Breast epithelium (tissue), 4 donors: ENCODE measurements around the gene ALK. TPM values are rescaled to one million over a fixed set of nuclear protein-coding genes. Genes with fewer than 3 reads are reported as not detected.

Experiments used
- DNase-seq, 2 donors: peaks; one replicate each; pipeline ENCODE4 v3.0.0-alpha.2; 2019; ENCODE audit warnings: low spot score in 2 of 2
- H3K27ac ChIP-seq, 2 donors: fragments of 200-600 bp; sonication (generic) in 1 of 2; one replicate each; pipeline ENCODE4 v1.5.1; 2016 to 2019; ENCODE audit warnings: mild to moderate bottlenecking in 1 of 2
- H3K27me3 ChIP-seq, 2 donors: fragments of 200-600 bp; sonication (generic) in 1 of 2; one replicate each; pipeline versions ENCODE4 v1.5.1 to v1.6.0; 2017 to 2019; ENCODE audit warnings: control low read depth in 1 of 2, mild to moderate bottlenecking in 1 of 2
- H3K36me3 ChIP-seq: fragments of 200-600 bp; one replicate; pipeline ENCODE4 v1.5.1; 2019
- H3K4me1 ChIP-seq, 2 donors: fragments of 200-600 bp; sonication (generic); one replicate each; pipeline ENCODE4 v1.5.1; 2016 to 2019; ENCODE audit warnings: control low read depth in 1 of 2
- H3K4me3 ChIP-seq, 3 donors: fragments of 200-600 bp; sonication (generic); 1 replicate in 2 of 3; 2 replicates in 1 of 3; pipeline ENCODE4 v1.5.1; 2016 to 2019; ENCODE audit warnings: mild to moderate bottlenecking in 3 of 3, moderate library complexity in 2 of 3
- H3K9me3 ChIP-seq, 2 donors: fragments of 200-600 bp; sonication (generic) in 1 of 2; one replicate each; pipeline ENCODE4 v1.5.1; 2016 to 2019; ENCODE audit warnings: control low read depth in 1 of 2
- POLR2A ChIP-seq: fragments of 450-650 bp; IDR thresholded peaks from one replicate; pipeline ENCODE4 v1.6.1; 2016; ENCODE audit warnings: antibody characterized with exemption, mild to moderate bottlenecking, moderate library complexity
- POLR2AphosphoS5 ChIP-seq, 3 donors: sonication (generic); formaldehyde crosslinking; IDR thresholded peaks; one replicate each; pipeline ENCODE4 v1.6.1; 2017; ENCODE audit warnings: antibody characterized with exemption in 3 of 3
- intact Hi-C: fragments of 100-400 bp; cut with DNase I; formaldehyde crosslinking; loops from one replicate; pipeline ENCODE4 v1.15.1; 2023; ENCODE audit warnings: low total_unique reads
- total RNA-seq, 3 donors: library from RNA; depleted of rRNA; stranded (reverse); fragments of >200 nt; gene quantifications; one replicate each; pipeline ENCODE4 v1.1.0, GENCODE V29; 2016
- TF ChIP-seq, protein P1 (sequence below), 3 donors: fragments of 450-650 bp; IDR thresholded peaks; one replicate each; pipeline ENCODE4 v1.5.1; 2016 to 2017; ENCODE audit warnings: antibody characterized with exemption in 3 of 3, mild to moderate bottlenecking in 3 of 3, moderate library complexity in 3 of 3

The ALK gene
- total RNA-seq, 3 donors from 2014 or later, result 0.33 to 5.6 (median 0.64) TPM

DNA sequence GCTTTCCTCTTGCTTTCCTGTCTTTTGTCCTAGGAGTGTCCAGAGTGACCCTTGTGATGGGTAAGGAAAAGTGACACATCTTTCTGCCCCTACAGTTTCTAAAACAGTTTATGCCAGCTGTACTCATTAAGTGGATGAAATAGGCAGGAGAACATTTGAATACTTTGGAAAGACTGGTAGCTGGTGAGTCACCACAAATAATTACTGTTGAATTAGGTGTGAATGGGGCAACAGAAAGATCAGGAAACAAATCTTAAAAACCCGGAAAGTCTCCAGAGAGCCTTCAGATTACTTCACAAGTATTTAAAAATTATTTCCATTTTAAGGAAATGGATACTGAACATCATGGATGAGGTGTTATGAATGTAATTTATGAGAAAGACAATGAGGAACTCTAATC is 527.7 kb downstream of the ALK start:
- no peak for DNase-seq
- TF ChIP-seq POLR2AphosphoS5 (IDR thresholded peaks at IDR 0.05) (no peak), POLR2A (no peak)
- TF ChIP-seq, protein P1, sequence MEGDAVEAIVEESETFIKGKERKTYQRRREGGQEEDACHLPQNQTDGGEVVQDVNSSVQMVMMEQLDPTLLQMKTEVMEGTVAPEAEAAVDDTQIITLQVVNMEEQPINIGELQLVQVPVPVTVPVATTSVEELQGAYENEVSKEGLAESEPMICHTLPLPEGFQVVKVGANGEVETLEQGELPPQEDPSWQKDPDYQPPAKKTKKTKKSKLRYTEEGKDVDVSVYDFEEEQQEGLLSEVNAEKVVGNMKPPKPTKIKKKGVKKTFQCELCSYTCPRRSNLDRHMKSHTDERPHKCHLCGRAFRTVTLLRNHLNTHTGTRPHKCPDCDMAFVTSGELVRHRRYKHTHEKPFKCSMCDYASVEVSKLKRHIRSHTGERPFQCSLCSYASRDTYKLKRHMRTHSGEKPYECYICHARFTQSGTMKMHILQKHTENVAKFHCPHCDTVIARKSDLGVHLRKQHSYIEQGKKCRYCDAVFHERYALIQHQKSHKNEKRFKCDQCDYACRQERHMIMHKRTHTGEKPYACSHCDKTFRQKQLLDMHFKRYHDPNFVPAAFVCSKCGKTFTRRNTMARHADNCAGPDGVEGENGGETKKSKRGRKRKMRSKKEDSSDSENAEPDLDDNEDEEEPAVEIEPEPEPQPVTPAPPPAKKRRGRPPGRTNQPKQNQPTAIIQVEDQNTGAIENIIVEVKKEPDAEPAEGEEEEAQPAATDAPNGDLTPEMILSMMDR (IDR thresholded peaks at IDR 0.05), result no peak
- no peaks in the 10 kb centered on the region for H3K36me3 ChIP-seq
- intact Hi-C loops, result no loop called here
- no peaks in the 10 kb centered on the region for H3K27me3 ChIP-seq
- no peak overlapping the region for H3K4me3 ChIP-seq
- H3K4me1 ChIP-seq, result no peaks in the 10 kb centered on the region
- no peaks in the 10 kb centered on the region for H3K9me3 ChIP-seq
- no peak overlapping the region for H3K27ac ChIP-seq

DNA sequence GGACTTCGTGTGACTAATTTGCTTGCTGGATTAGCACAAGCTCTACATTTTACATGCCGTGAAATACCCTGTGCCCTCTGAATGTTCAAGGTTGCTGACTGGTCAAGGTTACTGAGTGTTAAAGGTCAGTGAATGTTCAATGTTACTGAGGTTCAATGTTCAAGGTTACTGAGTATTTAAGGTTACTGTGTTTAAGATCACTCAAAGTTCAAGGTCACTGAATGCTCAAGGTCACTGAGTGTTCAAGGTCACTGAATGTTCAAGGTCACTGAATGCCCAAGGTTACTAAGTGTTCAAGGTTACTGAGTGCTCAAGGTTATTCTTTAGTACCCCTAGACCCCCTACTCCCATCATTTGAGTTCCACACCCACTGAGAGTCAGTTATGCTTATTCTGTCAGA is 528.6 kb downstream of the ALK start:
- Histone ChIP-seq H3K27ac (no peak overlapping the region), H3K36me3 (no peaks in the 10 kb centered on the region), H3K4me3 (no peak overlapping the region), H3K4me1 (no peaks in the 10 kb centered on the region), H3K27me3 (no peaks in the 10 kb centered on the region), H3K9me3 (no peaks in the 10 kb centered on the region)
- DNase-seq, result no peak
- no peak for TF ChIP-seq POLR2A
- no peak for TF ChIP-seq POLR2AphosphoS5 (IDR thresholded peaks at IDR 0.05)
- TF ChIP-seq, protein P1 (IDR thresholded peaks at IDR 0.05), result no peak
- intact Hi-C loops, result no loop called here

DNA sequence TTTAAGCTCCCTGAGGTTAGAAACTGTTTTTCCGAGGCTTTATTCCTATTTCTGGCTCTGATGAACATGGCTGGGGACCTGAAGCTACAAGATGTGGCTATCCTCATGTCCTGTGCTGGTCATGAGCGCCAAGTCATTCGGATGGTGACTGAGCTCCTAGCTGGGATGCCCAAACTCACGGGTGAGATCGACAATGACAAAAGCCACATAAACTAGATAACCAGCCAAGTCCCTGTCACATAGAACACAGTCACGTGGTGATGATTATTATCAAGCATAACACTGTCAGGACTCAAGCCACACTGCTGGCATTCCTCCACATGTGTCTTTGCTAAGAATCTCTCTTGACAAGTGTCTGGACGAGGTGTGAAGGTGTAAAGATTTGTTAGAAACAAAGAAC is 531.2 kb downstream of the ALK start:
- TF ChIP-seq, protein P1 (IDR thresholded peaks at IDR 0.05), result no peak
- no peak for TF ChIP-seq POLR2A
- TF ChIP-seq POLR2AphosphoS5 (IDR thresholded peaks at IDR 0.05), result no peak

DNA sequence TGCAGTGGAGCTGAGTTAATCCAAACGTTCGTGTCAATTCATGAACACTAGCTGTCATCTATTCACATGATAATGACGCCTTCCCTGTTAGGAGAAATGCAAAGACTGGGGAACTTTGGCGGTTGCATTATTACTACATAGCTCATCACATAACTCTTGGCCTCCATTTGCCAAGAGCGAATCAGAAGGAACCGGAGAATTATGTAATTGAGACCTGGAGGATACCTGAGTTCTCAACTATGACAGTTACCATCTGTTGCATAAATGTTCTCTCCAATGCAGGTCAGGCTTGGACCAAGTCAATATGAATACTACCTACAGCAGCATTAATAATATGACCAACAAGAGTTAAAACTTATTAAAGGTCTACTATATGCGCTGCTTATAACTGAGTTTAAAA is 531.7 kb downstream of the ALK start:
- TF ChIP-seq POLR2A (no peak), POLR2AphosphoS5 (IDR thresholded peaks at IDR 0.05) (no peak)
- TF ChIP-seq, protein P1 (IDR thresholded peaks at IDR 0.05), result no peak
- Histone ChIP-seq H3K36me3 (no peaks in the 10 kb centered on the region), H3K4me3 (no peak overlapping the region), H3K9me3 (no peaks in the 10 kb centered on the region), H3K27me3 (no peaks in the 10 kb centered on the region), H3K4me1 (no peaks in the 10 kb centered on the region), H3K27ac (no peak overlapping the region)
- intact Hi-C loops, result no loop called here
- DNase-seq, result no peak

More for the DNA sequence above, 531.2 kb downstream of the ALK start:
- no peak for DNase-seq
- Histone ChIP-seq H3K36me3 (no peaks in the 10 kb centered on the region), H3K27ac (no peak overlapping the region), H3K9me3 (no peaks in the 10 kb centered on the region), H3K4me3 (no peak overlapping the region), H3K27me3 (no peaks in the 10 kb centered on the region), H3K4me1 (no peaks in the 10 kb centered on the region)
- intact Hi-C loops, result no loop called here

DNA sequence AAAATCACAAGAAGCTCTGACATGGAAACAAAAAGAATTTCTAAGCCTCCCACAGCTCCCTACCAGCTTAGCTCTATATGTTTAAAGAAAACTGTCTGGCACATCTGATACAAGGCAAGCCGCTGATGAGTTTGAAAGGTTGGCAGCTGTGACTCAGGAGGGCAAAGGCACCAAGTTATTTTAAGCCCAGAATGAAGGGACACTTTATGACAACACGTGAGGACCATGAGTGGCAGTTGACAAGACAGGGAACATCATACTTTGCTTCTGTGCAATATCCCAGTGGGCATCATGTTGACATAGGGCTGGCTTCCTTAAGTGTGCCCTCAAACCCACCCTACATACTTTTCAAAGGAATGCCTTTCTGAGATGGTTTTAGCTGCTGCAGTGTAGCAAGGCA is 533.3 kb downstream of the ALK start:
- no peaks in the 10 kb centered on the region for H3K4me1 ChIP-seq
- H3K27me3 ChIP-seq, result no peaks in the 10 kb centered on the region
- no peak overlapping the region for H3K27ac ChIP-seq
- intact Hi-C loops, result no loop called here
- no peak overlapping the region for H3K4me3 ChIP-seq
- no peaks in the 10 kb centered on the region for H3K9me3 ChIP-seq
- no peak for DNase-seq
- H3K36me3 ChIP-seq, result no peaks in the 10 kb centered on the region
- TF ChIP-seq POLR2A (no peak), POLR2AphosphoS5 (IDR thresholded peaks at IDR 0.05) (no peak)
- TF ChIP-seq, protein P1 (IDR thresholded peaks at IDR 0.05), result no peak
